ENCODE measurements around the gene RTEL1. TPM values are rescaled to one million over a fixed set of nuclear protein-coding genes. Genes with fewer than 3 reads are reported as not detected.

RTEL1 gene
- total RNA-seq, 4 donors from 2014 or later: 10.2 to 34.4 (median 21.6) TPM

DNA sequence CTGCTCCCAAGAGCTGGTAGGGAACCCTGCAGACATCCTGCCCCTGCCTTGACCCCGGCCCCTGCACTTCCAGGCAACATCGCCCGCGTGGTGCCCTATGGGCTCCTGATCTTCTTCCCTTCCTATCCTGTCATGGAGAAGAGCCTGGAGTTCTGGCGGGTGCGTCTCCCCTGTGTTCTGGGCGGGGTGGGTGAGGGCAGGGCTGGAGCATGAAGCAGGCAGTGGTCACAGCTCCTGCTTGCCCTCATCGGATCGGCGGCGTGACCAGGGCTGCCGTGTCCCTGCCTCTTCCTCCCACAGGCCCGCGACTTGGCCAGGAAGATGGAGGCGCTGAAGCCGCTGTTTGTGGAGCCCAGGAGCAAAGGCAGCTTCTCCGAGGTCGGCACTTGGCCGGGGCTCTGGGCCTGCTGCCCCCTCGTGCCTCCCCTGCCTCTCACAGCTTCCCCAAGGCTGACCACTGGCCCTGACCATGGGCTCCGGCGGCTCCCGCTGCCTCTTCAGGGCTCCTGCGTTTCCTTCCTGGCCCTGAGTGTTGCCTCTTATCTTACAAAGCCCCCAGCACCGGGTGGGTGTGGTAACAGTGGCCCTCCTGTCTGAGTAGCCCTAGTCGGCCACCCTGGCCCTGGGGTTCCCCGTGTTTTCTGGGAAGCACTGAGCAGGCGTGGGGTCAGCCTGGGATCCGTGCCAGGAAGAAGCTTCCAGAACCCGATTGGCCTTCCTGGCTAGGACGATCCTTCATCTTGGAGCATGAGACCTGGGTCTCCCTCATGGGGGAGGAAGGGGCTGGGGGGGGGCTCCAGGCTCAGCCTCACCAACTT, 30.3 kb downstream of the RTEL1 start:
- no peak for DNase-seq (ENCODE audit: low spot score)
- TF ChIP-seq, protein P1, sequence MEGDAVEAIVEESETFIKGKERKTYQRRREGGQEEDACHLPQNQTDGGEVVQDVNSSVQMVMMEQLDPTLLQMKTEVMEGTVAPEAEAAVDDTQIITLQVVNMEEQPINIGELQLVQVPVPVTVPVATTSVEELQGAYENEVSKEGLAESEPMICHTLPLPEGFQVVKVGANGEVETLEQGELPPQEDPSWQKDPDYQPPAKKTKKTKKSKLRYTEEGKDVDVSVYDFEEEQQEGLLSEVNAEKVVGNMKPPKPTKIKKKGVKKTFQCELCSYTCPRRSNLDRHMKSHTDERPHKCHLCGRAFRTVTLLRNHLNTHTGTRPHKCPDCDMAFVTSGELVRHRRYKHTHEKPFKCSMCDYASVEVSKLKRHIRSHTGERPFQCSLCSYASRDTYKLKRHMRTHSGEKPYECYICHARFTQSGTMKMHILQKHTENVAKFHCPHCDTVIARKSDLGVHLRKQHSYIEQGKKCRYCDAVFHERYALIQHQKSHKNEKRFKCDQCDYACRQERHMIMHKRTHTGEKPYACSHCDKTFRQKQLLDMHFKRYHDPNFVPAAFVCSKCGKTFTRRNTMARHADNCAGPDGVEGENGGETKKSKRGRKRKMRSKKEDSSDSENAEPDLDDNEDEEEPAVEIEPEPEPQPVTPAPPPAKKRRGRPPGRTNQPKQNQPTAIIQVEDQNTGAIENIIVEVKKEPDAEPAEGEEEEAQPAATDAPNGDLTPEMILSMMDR (IDR thresholded peaks at IDR 0.05): no peak
- no peak for ATAC-seq (ENCODE audit: low FRiP score)

DNA sequence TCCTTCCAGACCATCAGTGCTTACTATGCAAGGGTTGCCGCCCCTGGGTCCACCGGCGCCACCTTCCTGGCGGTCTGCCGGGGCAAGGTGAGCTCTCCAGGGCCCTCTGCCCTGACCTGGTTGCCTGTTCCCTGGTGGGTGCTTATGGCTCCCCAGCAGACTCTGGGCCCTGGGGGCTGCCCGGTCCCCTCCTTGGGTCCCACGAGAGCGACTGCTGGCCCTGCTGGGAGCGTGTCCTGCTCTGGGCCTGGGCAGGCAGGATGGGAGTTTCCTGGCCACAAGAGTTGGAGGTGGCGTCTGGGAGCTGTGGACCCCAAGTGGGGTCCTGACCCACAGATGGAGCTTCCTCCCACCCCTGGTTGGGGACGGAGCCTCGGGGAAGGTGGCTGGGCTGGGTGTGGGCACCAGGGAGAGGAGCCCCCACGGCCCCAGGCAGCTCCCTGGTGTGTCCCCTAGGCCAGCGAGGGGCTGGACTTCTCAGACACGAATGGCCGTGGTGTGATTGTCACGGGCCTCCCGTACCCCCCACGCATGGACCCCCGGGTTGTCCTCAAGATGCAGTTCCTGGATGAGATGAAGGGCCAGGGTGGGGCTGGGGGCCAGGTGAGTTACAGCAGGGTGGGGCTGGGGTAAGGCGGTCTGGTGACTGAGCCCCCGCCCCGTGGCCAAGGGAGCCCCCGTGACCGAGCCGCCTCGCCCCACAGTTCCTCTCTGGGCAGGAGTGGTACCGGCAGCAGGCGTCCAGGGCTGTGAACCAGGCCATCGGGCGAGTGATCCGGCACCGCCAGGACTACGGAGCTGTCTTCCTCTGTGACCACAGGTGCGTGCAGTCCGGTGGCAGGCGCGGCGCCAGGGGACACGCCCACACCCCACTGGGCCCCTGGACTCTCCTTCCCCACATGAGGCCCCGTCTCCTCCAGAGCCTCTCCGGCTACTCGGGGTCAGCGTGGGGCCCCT, 31.2 kb downstream of the RTEL1 start:
- no peak for ATAC-seq (ENCODE audit: low FRiP score)
- TF ChIP-seq, protein P1 (IDR thresholded peaks at IDR 0.05): no peak
- DNase-seq (ENCODE audit: low spot score): no peak

DNA sequence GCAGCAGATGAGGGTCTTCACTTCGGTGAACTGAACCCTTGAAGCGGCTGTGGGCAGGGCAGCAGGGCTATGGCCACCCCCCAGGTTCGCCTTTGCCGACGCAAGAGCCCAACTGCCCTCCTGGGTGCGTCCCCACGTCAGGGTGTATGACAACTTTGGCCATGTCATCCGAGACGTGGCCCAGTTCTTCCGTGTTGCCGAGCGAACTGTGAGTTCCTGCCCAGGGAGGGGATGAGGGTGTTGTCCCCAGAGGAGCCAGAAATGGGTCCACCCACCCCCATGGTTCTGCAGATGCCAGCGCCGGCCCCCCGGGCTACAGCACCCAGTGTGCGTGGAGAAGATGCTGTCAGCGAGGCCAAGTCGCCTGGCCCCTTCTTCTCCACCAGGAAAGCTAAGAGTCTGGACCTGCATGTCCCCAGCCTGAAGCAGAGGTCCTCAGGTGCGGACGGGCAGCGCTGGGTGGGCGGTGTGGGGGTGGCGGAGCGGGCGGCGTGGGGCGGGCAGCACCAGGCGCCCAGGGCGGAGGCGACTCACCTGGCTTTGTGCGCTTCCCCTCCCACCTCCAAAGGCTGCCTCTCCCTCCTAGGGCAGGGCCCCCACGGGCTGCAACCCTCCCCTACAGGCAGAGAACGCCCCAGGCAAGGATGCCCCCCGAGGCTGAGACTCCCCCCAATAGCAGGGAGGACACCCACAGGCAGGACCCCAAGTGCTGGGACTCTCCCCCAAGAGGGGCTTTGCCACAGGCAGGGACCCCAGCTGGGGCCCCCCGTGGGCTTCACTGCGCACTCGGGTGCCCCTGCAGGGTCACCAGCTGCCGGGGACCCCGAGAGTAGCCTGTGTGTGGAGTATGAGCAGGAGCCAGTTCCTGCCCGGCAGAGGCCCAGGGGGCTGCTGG, 32.1 kb downstream of the RTEL1 start:
- TF ChIP-seq, protein P1 (IDR thresholded peaks at IDR 0.05): no peak
- no peak for ATAC-seq (ENCODE audit: low FRiP score)
- DNase-seq (ENCODE audit: low spot score): no peak

DNA sequence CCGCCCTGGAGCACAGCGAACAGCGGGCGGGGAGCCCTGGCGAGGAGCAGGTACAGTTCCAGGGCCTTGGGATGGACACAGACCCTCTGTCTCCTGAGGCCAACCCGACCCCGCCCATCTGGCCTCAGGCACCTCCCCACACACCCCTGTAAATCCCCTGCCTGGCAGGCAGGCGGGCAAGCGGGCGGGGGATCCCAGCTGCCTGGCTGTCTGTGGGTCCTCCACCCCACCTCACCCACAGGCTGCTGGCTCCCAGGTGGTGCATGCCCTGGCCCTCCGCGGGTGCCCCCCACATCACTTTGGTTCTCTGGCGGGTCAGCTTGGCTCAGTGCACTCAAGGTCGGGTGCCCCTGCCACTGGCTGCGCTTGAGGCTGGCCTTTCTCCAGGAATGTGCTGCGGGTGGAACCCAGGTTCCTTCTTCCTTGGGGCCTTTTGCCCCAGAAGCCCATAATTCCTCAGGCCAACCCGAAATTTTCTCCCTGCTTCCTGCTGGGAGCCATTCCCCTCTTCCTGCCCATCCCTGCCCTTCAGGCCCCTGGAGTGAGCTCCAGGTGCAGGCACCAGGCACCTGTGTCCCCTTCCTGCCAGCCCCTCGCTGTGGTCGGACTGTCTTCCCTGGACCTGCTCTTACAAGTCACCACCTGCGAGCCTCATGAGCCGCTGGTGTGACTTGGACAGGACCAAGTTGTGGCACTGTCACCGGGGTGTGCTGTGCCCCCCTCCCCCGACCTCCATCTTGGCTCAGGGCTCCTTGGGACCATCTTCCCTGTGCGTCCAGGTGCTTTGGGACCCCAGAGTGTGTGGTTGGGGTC, 33.0 kb downstream of the RTEL1 start:
- no peak for DNase-seq (ENCODE audit: low spot score)
- TF ChIP-seq, protein P1 (IDR thresholded peaks at IDR 0.05): no peak
- ATAC-seq (ENCODE audit: low FRiP score): no peak

DNA sequence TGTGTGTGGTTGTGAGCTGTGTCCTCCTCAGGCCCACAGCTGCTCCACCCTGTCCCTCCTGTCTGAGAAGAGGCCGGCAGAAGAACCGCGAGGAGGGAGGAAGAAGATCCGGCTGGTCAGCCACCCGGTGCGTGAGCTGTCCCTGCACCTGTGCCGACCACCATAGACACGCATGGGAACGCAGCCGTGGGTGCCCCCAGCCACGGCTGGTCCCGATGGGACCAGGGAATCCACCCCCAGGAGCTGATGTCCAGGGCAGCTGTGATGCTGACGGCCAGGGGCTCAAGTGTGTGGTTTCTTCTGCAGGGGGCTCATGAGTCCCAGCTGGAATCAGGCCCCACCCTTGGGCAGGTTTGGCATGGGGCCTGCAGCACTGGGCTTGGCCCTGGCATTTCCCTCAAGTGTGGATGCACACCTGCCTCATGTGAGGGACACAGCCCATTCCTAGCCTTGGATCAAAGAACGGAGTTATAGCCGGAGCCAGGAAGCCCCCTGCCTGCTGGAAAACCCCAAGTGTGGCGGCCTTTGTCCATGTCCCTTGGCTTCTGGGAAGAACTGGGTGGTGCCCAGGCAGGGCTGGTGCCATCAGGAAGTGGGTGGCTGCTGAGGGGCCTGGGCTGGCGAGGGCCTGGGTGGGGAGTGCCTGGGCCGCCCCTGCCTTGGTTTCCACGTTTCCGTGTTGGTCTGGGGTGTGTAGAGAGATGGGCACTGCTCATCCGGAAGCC, 33.8 kb downstream of the RTEL1 start:
- TF ChIP-seq, protein P1 (IDR thresholded peaks at IDR 0.05): no peak
- ATAC-seq (ENCODE audit: low FRiP score) (no peak), DNase-seq (ENCODE audit: low spot score) (no peak)
